HG03520 (cell line): ENCODE results near the gene SIDT2.

Experiments used
- ATAC-seq: cut with Tn5 transposase; IDR thresholded peaks from one replicate; pipeline ENCODE4 v1.9.1; 2021; ENCODE audit warnings: mild to moderate bottlenecking, moderate library complexity; ENCODE audit not compliant: unreplicated experiment

The SIDT2 gene

GRCh38 chr11:117187799-117188481 is 9.4 kb downstream of the SIDT2 start:
- no peak for ATAC-seq

DNA sequence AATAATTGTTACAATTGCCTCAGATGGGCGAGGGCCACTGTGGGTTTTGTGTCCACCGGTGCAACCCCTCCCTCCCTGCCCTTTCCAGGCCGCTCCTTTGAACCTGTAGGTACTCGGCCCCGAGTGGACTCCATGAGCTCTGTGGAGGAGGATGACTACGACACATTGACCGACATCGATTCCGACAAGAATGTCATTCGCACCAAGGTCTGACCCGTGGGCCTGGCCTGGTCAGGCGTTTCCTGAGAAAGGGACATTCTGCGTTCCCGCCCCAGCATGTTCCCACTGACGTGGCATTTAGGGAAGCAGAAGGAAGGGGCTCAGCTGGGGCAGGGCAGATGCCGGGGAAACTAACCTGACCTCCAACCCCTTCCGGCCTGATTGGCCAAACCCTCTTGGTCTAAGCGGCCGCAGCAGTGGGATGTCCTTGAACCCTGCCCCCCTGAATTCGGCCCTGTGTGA is 10.1 kb downstream of the SIDT2 start:
- ATAC-seq: no peak

GRCh38 chr11:117189191-117189940 is 10.8 kb downstream of the SIDT2 start:
- no peak for ATAC-seq

- ATAC-seq: no peak
Measured at GRCh38 chr11:117189941-117190544, 11.5 kb downstream of the SIDT2 start.

DNA sequence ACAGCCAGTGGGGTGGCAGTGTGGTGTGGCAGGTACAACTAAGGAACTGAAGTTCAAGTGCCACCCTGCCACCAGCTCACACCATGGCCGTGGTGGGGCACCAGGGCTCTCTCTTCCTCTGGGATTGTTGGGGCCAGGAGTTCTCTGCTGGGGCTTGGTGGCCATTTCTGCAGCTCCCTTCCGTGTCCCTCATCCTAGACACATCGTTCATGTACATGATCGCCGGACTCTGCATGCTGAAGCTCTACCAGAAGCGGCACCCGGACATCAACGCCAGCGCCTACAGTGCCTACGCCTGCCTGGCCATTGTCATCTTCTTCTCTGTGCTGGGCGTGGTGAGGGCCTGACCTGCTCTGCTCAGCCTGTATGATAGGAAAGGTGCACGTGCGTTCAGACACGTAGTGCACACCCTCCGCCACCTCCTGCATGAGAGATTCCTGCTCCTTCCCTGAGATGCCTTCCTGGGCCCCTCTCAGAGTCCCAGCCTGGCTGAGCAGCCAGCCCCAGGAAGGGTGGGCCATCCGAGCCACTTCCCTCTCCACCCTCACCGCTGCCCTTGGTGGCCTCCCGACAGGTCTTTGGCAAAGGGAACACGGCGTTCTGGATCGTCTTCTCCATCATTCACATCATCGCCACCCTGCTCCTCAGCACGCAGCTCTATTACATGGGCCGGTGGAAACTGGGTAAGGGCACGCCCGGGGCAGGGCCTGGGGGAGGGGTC is 13.3 kb downstream of the SIDT2 start:
- no peak for ATAC-seq

DNA sequence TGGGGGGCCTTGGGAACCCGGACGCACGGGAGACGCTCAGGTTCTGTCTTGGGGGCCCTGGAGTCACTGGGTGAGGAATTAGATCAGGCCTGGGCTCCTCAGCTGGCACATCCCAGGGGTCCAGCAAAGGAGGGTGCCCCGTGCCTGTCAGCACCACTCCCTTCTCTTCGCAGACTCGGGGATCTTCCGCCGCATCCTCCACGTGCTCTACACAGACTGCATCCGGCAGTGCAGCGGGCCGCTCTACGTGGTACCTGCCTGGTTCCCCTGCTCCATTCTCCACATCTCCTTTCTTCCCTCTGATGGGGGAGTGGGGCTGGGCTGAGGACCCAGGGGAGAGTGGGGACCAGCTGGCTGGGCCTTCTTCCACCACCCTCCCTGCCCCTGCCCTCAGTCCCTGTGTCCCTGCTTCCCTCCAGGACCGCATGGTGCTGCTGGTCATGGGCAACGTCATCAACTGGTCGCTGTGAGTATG is 13.9 kb downstream of the SIDT2 start:
- ATAC-seq: no peak

GRCh38 chr11:117193130-117194020 is 14.8 kb downstream of the SIDT2 start:
- ATAC-seq: no peak

GRCh38 chr11:117194267-117194666 is 15.7 kb downstream of the SIDT2 start:
- ATAC-seq: no peak

DNA sequence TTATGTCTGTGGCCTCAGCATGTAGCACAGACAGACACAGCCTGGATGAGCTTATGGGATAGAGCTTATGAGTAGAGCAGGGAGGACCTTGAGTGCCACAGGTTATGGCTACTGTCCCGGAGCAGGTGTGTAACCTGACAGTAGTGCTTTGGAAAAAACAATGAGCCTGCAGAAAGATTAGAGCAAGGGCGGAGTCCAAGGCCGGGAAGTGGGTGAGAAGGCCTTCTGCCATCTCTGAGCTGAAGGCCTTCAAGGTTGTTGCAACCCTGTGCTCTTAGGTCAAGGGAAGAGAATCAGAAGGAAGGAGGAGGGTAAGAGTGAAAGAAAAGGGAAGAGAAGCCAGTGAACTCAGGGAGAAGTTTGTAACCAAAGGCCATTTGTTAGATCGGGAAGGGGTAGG is 16.7 kb downstream of the SIDT2 start:
- ATAC-seq: no peak

GRCh38 chr11:117195761-117196160 is 17.2 kb downstream of the SIDT2 start:
- no peak for ATAC-seq

- no peak for ATAC-seq
Measured at GRCh38 chr11:117197006-117197405, 18.5 kb downstream of the SIDT2 start.

- ATAC-seq: no peak
Measured at GRCh38 chr11:117197516-117198456, 19.2 kb downstream of the SIDT2 start.

DNA sequence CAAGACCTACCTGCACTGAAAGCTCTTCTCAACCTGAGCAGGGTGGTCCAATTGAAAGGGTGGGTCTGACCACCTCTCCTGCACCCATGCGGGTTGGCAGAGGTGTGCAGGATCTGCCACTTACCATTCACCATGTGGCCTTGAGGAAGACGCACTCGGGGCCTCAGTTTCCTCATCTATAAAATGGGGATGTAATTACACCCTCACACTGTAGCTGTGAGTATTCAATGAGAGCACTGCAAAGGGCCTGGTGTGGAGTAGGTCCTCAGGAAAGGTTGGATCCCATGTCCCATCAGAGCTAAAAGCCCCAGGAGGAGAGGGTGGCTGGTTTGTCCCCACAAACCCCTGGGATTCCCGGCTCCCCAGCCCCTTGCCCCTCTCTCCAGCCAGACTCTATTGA is 20.1 kb downstream of the SIDT2 start:
- no peak for ATAC-seq

DNA sequence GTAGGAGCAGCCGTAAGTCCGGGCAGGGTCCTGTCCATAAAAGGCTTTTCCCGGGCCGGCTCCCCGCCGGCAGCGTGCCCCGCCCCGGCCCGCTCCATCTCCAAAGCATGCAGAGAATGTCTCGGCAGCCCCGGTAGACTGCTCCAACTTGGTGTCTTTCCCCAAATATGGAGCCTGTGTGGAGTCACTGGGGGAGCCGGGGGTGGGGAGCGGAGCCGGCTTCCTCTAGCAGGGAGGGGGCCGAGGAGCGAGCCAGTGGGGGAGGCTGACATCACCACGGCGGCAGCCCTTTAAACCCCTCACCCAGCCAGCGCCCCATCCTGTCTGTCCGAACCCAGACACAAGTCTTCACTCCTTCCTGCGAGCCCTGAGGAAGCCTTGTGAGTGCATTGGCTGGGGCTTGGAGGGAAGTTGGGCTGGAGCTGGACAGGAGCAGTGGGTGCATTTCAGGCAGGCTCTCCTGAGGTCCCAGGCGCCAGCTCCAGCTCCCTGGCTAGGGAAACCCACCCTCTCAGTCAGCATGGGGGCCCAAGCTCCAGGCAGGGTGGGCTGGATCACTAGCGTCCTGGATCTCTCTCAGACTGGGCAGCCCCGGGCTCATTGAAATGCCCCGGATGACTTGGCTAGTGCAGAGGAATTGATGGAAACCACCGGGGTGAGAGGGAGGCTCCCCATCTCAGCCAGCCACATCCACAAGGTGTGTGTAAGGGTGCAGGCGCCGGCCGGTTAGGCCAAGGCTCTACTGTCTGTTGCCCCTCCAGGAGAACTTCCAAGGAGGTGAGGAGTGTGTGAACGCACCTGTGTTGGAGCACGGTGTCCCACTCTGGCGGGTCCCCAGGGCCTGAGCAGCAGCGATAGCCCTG is 20.7 kb downstream of the SIDT2 start, which contains the start of gene TAGLN:
Gene TAGLN, plus strand, starts transcription at position 318 of the 863 bp plus-strand sequence. CDS start 3,644 bp downstream, outside the sequence.
- ATAC-seq: no peak

DNA sequence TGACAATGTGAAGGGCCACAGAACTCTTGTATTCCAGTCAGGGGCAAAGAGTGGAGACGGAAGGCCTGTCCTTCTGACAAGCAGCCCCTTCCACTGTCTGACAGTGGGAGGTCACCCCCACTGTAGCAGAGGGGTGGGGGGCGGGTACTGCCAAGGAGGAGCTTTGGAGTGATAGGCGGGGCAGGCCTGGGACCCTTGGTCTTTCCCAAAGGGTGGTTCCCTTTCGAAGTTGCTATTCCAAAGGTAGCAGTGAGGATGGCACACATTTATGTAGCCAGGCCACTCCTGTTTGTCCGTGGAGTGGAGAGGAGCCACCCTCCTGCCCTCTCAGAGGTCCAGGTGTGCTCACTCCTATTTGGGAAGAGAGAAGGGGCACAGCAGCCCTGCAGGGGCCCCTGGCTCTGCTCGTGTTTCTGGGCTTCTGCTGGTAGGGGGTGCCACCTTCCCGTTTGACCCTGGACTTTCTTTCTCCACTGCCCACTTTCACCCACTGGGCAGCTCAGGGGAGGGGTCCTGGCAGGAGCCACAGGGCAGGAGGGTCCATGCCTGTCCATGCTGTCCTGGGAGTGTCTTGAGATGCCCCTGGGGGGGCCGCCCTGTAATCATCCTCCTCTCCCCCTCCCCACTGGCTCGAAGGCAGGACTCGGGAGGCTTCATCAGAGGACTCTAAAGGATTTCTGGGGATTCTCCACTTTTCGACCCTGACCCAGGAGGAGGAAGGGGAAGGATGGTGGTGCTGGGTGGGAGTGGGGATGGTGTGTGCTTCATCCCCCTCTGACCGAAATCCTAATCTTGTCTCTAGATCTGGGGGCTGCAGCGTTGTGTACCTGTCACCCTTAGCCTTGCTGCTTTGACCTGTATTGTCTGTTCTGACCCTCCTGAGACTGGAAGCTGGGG is 21.6 kb downstream of the SIDT2 start:
- no peak for ATAC-seq

DNA sequence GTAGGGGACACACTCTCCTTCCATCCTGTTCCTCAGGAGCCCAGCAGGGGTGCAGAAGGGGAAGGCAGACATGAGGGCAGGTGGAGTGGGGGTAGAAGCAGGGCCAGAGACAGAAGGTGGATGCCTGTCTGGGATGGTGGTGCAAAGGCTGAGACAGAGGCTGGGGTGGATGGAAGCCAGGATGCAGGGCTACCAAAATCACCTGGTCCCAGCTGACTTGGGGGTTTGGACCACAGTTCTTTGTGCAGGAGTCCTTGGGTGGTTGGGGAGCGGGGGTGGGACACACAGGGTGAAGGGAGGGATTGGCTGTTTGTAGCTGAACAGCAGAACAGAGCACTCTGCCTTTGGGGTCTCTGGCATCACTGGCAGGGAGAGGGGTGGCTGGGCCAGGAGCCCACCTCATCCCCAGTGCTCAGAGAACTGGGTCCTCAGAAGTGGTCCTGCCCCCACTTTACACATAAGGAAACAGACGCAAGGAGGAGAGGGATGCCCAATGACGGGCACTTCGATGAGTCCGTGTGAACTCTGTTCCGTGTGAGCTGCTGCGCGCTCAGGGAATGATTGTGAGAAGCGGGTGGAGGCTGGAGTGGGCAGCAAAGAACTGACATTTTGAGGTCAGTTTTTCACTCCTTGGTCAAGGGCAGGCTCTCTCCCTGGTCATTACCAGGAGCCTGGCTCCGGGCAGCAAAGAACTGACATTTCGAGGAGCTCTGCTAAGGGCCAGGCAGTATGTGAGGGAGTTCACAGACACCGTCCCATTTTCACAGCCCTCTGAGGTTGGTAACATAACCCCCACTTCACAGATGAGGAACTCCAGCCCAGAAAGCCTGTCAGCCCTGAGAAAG is 22.5 kb downstream of the SIDT2 start:
- ATAC-seq: no peak
